Endodermal cell (in vitro differentiated cells): ENCODE results near the gene FNDC7. TPM values are rescaled to one million over a fixed set of nuclear protein-coding genes. Genes with fewer than 3 reads are reported as not detected.

Experiments
- DNase-seq: peaks from one replicate; pipeline ENCODE4 v3.0.0-alpha.2; 2017
- H3K27ac ChIP-seq: 2 replicates; pipeline ENCODE4 v1.5.1; 2013; ENCODE audit warnings: mild to moderate bottlenecking, low read depth, low read length, moderate library complexity
- H3K27me3 ChIP-seq: 2 replicates; pipeline ENCODE4 v1.6.1; 2013; ENCODE audit warnings: mild to moderate bottlenecking, low read length, moderate library complexity; ENCODE audit not compliant: insufficient read depth, control insufficient read depth, poor library complexity, severe bottlenecking
- H3K36me3 ChIP-seq: 2 replicates; pipeline ENCODE4 v1.7.0; 2013; ENCODE audit warnings: mild to moderate bottlenecking, low read length, moderate library complexity; ENCODE audit not compliant: control insufficient read depth, insufficient read depth
- H3K4me1 ChIP-seq: one replicate; pipeline ENCODE4 v1.7.0; 2013; ENCODE audit warnings: low read length; ENCODE audit not compliant: control insufficient read depth, insufficient read depth
- H3K4me3 ChIP-seq: 2 replicates; pipeline ENCODE4 v1.5.1; 2013; ENCODE audit warnings: mild to moderate bottlenecking, low read length, moderate library complexity
- H3K9ac ChIP-seq: 2 replicates; pipeline ENCODE4 v1.6.1; 2013; ENCODE audit warnings: mild to moderate bottlenecking, low read length, moderate library complexity; ENCODE audit not compliant: poor library complexity, severe bottlenecking; ENCODE audit errors: extremely low read depth
- H3K9me3 ChIP-seq: 2 replicates; pipeline ENCODE4 v1.6.1; 2013; ENCODE audit warnings: mild to moderate bottlenecking, low read length, moderate library complexity; ENCODE audit not compliant: control insufficient read depth
- H3K27ac Mint-ChIP-seq: 2 replicates; pipeline ENCODE4 v1.8.0; 2020; ENCODE audit warnings: mixed read lengths
- H3K27me3 Mint-ChIP-seq: 2 replicates; pipeline ENCODE4 v1.8.0; 2021; ENCODE audit warnings: mild to moderate bottlenecking, mixed read lengths; ENCODE audit not compliant: insufficient read depth
- H3K36me3 Mint-ChIP-seq: 2 replicates; pipeline ENCODE4 v1.8.0; 2020; ENCODE audit warnings: low read depth, mixed read lengths
- H3K4me1 Mint-ChIP-seq: 2 replicates; pipeline ENCODE4 v1.8.0; 2020; ENCODE audit warnings: mixed read lengths
- H3K4me3 Mint-ChIP-seq: 2 replicates; pipeline ENCODE4 v1.8.0; 2020; ENCODE audit warnings: mild to moderate bottlenecking, moderate library complexity, mixed read lengths
- H3K9me3 Mint-ChIP-seq: 2 replicates; pipeline ENCODE4 v1.8.0; 2020; ENCODE audit warnings: mild to moderate bottlenecking, mixed read lengths
- CTCF ChIP-seq: fragments of 200-600 bp; sonication (generic); conservative IDR thresholded peaks from 2 replicates; pipeline ENCODE4 v1.5.0; 2021; ENCODE audit warnings: antibody characterized with exemption, mild to moderate bottlenecking
- WGBS, 2 experiments: methylation state at CpG; one replicate each; pipeline versions ENCODE4 v1.1.5 to v1.1.7; 2013; ENCODE audit warnings: missing lambda C conversion rate in 2 of 2, mixed read lengths in 1 of 2; ENCODE audit not compliant: insufficient coverage in 1 of 2, insufficient read length in 1 of 2; 5-methylcytosine and 5-hydroxymethylcytosine counted together
- long read RNA-seq, 4 experiments: library from polyadenylated mRNA in 2 of 4; library from RNA in 1 of 4; library from capped mRNA in 1 of 4; stranded (forward) in 3 of 4; unstranded in 1 of 4; transcript quantifications; one replicate each; pipeline ENCODE4 v2.0.0, GENCODE V29; 2020 to 2021; ENCODE audit warnings: inconsistent platforms in 1 of 4
- polyA plus RNA-seq, 2 experiments: library from polyadenylated mRNA; stranded (reverse); fragments of 50-300 nt; gene quantifications; one replicate each; pipeline ENCODE4 v1.2.3, GENCODE V29; 2013
- total RNA-seq, 2 donors: library from RNA; stranded (reverse); fragmentation: NEBNext Ultra II Directional in 1 of 2; extraction: Animal tissue kit (Norgen Biotek cat#: 25700) in 1 of 2; gene quantifications; 2 replicates in 1 of 2; 3 replicates in 1 of 2; pipeline ENCODE4 v1.2.1, GENCODE V29; 2021

FNDC7 gene
- not detected for total RNA-seq
- 0.36 TPM for polyA plus RNA-seq (2013, experiment 1 of 2)
- not detected for polyA plus RNA-seq (2013, experiment 2 of 2)
- long read RNA-seq, experiment 1: 0 reads
- long read RNA-seq, experiment 2: 0 reads
- long read RNA-seq, experiment 3: 0 reads
- long read RNA-seq, experiment 4: 0 reads

- TF ChIP-seq CTCF: no peak
- 46 to 70% methylated on average over 3 to 7 of the region's 9 CpGs for WGBS, 2 experiments
- no peak within 1 kb of the TSS for H3K27ac ChIP-seq
- Mint-ChIP-seq H3K27me3 (no peaks in the 10 kb centered on the region), H3K4me1 (no peaks in the 10 kb centered on the region), H3K9me3 (no peaks in the 10 kb centered on the region), H3K4me3 (no peak within 1 kb of the TSS), H3K36me3 (no peaks in the 10 kb centered on the region), H3K27ac (no peak within 1 kb of the TSS)
- H3K27me3 ChIP-seq: no peaks in the 10 kb centered on the region
- no peak within 1 kb of the TSS for H3K4me3 ChIP-seq
- no peaks in the 10 kb centered on the region for H3K4me1 ChIP-seq
- H3K9me3 ChIP-seq: no peaks in the 10 kb centered on the region
- no peaks in the 10 kb centered on the region for H3K36me3 ChIP-seq
- peak; percentile 76 for DNase-seq
- H3K9ac ChIP-seq: no peak within 1 kb of the TSS
Observed at GRCh38 chr1:108712606-108713150, at the start of gene FNDC7. TSS of gene FNDC7 (plus strand) at chr1:108712908. CDS start at chr1:108712934, 26 bp downstream.

- Histone ChIP-seq H3K9ac (no peak overlapping the region), H3K4me3 (no peak overlapping the region), H3K36me3 (no peaks in the 10 kb centered on the region), H3K27me3 (peaks cover 26% of the 10 kb centered on the region), H3K27ac (no peak overlapping the region), H3K9me3 (peaks cover 7% of the 10 kb centered on the region), H3K4me1 (no peaks in the 10 kb centered on the region)
- DNase-seq: no peak
- Mint-ChIP-seq H3K9me3 (peaks cover 10% of the 10 kb centered on the region), H3K27me3 (peaks cover 26% of the 10 kb centered on the region), H3K36me3 (no peaks in the 10 kb centered on the region), H3K4me3 (no peak overlapping the region), H3K27ac (no peak overlapping the region), H3K4me1 (no peaks in the 10 kb centered on the region)
- 93% methylated on average over 2 of the region's 2 CpGs; no CpG with 5 or more reads in 1 of the 2 experiments for WGBS, 2 experiments
- no peak for TF ChIP-seq CTCF
Observed at GRCh38 chr1:108663074-108663473, 49.6 kb upstream of the FNDC7 start.

GRCh38 chr1:108664481-108664880 is 48.2 kb upstream of the FNDC7 start:
- WGBS, 2 experiments: 86 to 92% methylated on average over 2 to 6 of the region's 6 CpGs
- Mint-ChIP-seq H3K36me3 (no peaks in the 10 kb centered on the region), H3K9me3 (peaks cover 16% of the 10 kb centered on the region)

More at GRCh38 chr1:108664481-108664880, 48.2 kb upstream of the FNDC7 start:
- H3K36me3 ChIP-seq: no peaks in the 10 kb centered on the region
- DNase-seq: no peak
- H3K4me3 ChIP-seq: no peak overlapping the region
- H3K4me3 Mint-ChIP-seq: no peak overlapping the region
- no peak overlapping the region for H3K9ac ChIP-seq
- H3K27ac ChIP-seq: no peak overlapping the region
- H3K27ac Mint-ChIP-seq: no peak overlapping the region
- H3K27me3 ChIP-seq: peaks cover 26% of the 10 kb centered on the region
- TF ChIP-seq CTCF: no peak
- no peaks in the 10 kb centered on the region for H3K4me1 ChIP-seq
- H3K9me3 ChIP-seq: peaks cover 12% of the 10 kb centered on the region
- no peaks in the 10 kb centered on the region for H3K4me1 Mint-ChIP-seq
- H3K27me3 Mint-ChIP-seq: peaks cover 26% of the 10 kb centered on the region
